ENCODE results near the gene UBAP2L. TPM values are rescaled to one million over a fixed set of nuclear protein-coding genes. Genes with fewer than 3 reads are reported as not detected.

The UBAP2L gene
- total and polyA plus RNA-seq, 10 of the 15 experiments (the other 5 are each of a cell fraction or from before 2014, with no cell fraction given), result 49.9 to 198 (median 152) TPM

- no peak overlapping the region for H3K9ac ChIP-seq (ENCODE audit: control insufficient read depth, insufficient read depth, low read length)
- H3K9me3 ChIP-seq (replicated peaks; ENCODE audit: control insufficient read depth, insufficient read depth, low read length), result no peaks in the 10 kb centered on the region
- RAD21 ChIA-PET (ENCODE audit: unreplicated experiment), result interaction anchor here (0.6 to 1.0 kb wide), 3 partner anchors 9 to 289 kb away, joined by 3 read pairs; no protein-coding TSS in a partner anchor
- SMC1A ChIA-PET (ENCODE audit: uncharacterized antibody, unreplicated experiment), result interaction anchor here (2.6 kb wide), 1 partner anchor 9 kb away, joined by 9 read pairs; no protein-coding TSS in a partner anchor
- FAIRE-seq (no peak), DNase-seq (ENCODE audit: low read depth, low spot score) (no peak), ATAC-seq (no peak)
- H3K4me1 ChIP-seq (ENCODE audit: control insufficient read depth, insufficient read depth, low read length), result no peaks in the 10 kb centered on the region
- no peaks in the 10 kb centered on the region for H3K36me3 ChIP-seq (ENCODE audit: control insufficient read depth in 2 of 2, insufficient read depth in 2 of 2, low read length in 1 of 2)
- intact Hi-C loops (cut with micrococcal nuclease; ENCODE audit: unreplicated experiment) (no loop called here), in situ Hi-C loops (cut with MboI) (no loop called here)
- no peak for TF ChIP-seq CBX5 (IDR thresholded peaks at IDR 0.05; ENCODE audit: low read depth)
- TF ChIP-seq, protein P1, sequence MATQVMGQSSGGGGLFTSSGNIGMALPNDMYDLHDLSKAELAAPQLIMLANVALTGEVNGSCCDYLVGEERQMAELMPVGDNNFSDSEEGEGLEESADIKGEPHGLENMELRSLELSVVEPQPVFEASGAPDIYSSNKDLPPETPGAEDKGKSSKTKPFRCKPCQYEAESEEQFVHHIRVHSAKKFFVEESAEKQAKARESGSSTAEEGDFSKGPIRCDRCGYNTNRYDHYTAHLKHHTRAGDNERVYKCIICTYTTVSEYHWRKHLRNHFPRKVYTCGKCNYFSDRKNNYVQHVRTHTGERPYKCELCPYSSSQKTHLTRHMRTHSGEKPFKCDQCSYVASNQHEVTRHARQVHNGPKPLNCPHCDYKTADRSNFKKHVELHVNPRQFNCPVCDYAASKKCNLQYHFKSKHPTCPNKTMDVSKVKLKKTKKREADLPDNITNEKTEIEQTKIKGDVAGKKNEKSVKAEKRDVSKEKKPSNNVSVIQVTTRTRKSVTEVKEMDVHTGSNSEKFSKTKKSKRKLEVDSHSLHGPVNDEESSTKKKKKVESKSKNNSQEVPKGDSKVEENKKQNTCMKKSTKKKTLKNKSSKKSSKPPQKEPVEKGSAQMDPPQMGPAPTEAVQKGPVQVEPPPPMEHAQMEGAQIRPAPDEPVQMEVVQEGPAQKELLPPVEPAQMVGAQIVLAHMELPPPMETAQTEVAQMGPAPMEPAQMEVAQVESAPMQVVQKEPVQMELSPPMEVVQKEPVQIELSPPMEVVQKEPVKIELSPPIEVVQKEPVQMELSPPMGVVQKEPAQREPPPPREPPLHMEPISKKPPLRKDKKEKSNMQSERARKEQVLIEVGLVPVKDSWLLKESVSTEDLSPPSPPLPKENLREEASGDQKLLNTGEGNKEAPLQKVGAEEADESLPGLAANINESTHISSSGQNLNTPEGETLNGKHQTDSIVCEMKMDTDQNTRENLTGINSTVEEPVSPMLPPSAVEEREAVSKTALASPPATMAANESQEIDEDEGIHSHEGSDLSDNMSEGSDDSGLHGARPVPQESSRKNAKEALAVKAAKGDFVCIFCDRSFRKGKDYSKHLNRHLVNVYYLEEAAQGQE (IDR thresholded peaks at IDR 0.05; ENCODE audit: low read depth, low read length), result no peak
- no peak for TF ChIP-seq MEF2A (IDR thresholded peaks at IDR 0.05; ENCODE audit: insufficient read depth, low read depth, low read length)
- no peak for TF ChIP-seq LARP7 (IDR thresholded peaks at IDR 0.05)
- no peak for TF ChIP-seq CBFB (IDR thresholded peaks at IDR 0.05; ENCODE audit: low read depth)
- H3K27ac ChIP-seq (ENCODE audit: control insufficient read depth, insufficient read depth), result no peak overlapping the region
- WGBS (ENCODE audit: insufficient coverage, insufficient replicate concordance, low lambda C conversion rate, missing lambda C conversion rate), result 5% methylated on average over 1 of the region's 1 CpG
- CTCF ChIA-PET, result interaction anchor here (5.6 kb wide), 1 partner anchor 144 kb away, joined by 37 read pairs; no protein-coding TSS in a partner anchor
- H3K79me2 ChIP-seq (ENCODE audit: control insufficient read depth, insufficient read depth, low read length), result no peaks in the 10 kb centered on the region
- POLR2A ChIA-PET, result no interaction called here
- no TSS peak for BruUV-seq (replicated peaks)
- no peak overlapping the region for H3K4me3 ChIP-seq
- no peaks in the 10 kb centered on the region for H4K20me1 ChIP-seq (ENCODE audit: control insufficient read depth, insufficient read depth)
- no peak overlapping the region for H3K4me2 ChIP-seq (ENCODE audit: control insufficient read depth, insufficient read depth)
- H2AFZ ChIP-seq (ENCODE audit: control insufficient read depth, low read depth, low read length), result no peak overlapping the region
- peaks cover 0 to 3% of the 10 kb centered on the region in 2 experiments; a peak in 3 of 4 replicates for H3K27me3 ChIP-seq (replicated peaks in 1 of 2; ENCODE audit: control insufficient read depth in 2 of 2, insufficient read depth in 2 of 2, low read length in 1 of 2)
Measured at GRCh38 chr1:154190550-154190949, 30.2 kb upstream of the UBAP2L start.
